ENCODE results near the gene ATXN10.

Gene ATXN10

DNA sequence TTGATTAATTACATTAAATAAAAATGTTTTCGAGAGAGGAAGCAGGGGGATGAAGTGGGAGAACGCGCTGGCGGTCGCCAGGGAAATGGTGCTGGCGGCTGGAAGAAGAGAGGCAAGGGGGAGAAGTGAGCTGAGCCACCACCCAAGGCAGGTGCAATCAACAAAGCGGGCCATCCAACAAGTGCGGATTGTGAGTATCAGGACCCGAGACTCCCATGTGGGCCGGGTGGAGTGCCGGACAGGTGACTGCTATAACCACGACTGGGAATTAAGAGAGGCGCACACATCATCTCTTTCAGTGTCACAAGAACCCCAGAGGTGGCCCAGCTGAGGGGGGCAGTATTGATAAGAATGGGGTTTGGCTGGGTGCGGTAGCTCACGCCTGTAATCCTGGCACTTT lies 41.2 kb upstream of the ATXN10 start:
- Histone ChIP-seq H2BK120ac (ENCODE audit: low read depth, low read length) (no peak overlapping the region), H3K4ac (ENCODE audit: low read depth in 1 of 2, low read length in 2 of 2) (no peak overlapping the region), H3K27ac (ENCODE audit: low read length, poor library complexity, severe bottlenecking) (no peak overlapping the region), H2BK15ac (ENCODE audit: low read depth, poor library complexity, severe bottlenecking) (no peak overlapping the region), H2AFZ (ENCODE audit: low read depth, low read length) (no peak overlapping the region), H3K14ac (ENCODE audit: low read length in 2 of 2) (no peak overlapping the region), H3K4me3 (ENCODE audit: insufficient read depth in 1 of 2, low read depth in 1 of 2, low read length in 2 of 2) (no peak overlapping the region), H3K36me3 (ENCODE audit: control insufficient read depth in 1 of 2, insufficient read depth in 2 of 2, low read depth in 1 of 2, low read length in 2 of 2) (no peaks in the 10 kb centered on the region), H3K4me1 (ENCODE audit: control insufficient read depth, insufficient read depth, low read depth, low read length) (peaks cover 10% of the 10 kb centered on the region), H3K9ac (ENCODE audit: low read length) (no peak overlapping the region), H2AK5ac (ENCODE audit: low read length, severe bottlenecking) (no peak overlapping the region), H4K8ac (ENCODE audit: low read length) (no peak overlapping the region), H4K91ac (ENCODE audit: low read length) (no peak overlapping the region), H3K9me3 (ENCODE audit: control insufficient read depth, low read length) (no peaks in the 10 kb centered on the region), H3K79me1 (replicated peaks; ENCODE audit: low read length, poor library complexity, severe bottlenecking) (no peaks in the 10 kb centered on the region), H3K27me3 (ENCODE audit: control insufficient read depth in 1 of 2, insufficient read depth in 1 of 2, low read length in 2 of 2) (peaks cover 9 to 48% of the 10 kb centered on the region in 2 experiments), H2BK5ac (ENCODE audit: low read depth, low read length, poor library complexity, severe bottlenecking) (no peak overlapping the region), H3K4me2 (ENCODE audit: low read length, poor library complexity, severe bottlenecking) (no peak overlapping the region), H2BK12ac (ENCODE audit: low read length in 2 of 2) (no peak overlapping the region), H3K23ac (ENCODE audit: low read length in 2 of 2) (no peak overlapping the region), H3K18ac (ENCODE audit: low read depth in 1 of 2, low read length in 2 of 2) (no peak overlapping the region)
- 92% methylated on average over 15 of the region's 15 CpGs for WGBS
- no peak for DNase-seq

DNA sequence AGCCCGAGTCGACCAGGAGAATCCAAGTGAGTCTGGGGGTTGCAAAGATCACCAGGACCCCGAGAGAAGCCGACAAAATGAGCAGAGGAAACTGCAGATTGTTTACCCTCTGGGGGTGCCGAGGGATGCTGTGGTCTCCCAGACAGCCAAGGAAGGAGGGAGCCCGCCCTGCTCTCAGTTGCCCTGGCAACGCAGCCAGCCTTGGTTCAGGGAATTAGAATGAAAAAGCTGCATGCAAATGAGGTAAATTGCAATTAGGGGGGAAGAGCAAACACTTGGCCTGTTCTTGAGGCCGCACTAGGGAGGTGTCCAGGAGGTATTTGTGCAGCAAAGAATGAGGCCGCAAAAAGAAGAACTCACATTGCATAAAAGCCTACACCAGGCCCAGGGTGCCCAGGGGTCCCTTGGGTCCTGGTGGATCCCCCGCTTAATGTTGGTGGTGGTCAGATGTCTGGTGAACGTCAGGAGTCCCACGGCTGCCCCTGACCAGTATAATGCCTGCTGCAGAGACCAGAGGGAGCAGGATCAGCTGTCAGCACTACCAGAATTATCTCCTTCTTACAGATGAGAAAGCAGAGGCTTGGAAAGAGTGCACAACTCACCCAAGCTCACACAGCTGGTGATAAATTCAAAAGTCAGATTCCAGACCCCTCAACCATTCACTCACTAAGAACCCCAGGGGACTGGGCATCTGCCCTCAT lies 40.3 kb upstream of the ATXN10 start:
- no peak overlapping the region for H2AK5ac ChIP-seq (ENCODE audit: low read length, severe bottlenecking)
- no peak overlapping the region for H3K23ac ChIP-seq (ENCODE audit: low read length in 2 of 2)
- no peak overlapping the region for H3K18ac ChIP-seq (ENCODE audit: low read depth in 1 of 2, low read length in 2 of 2)
- no peak overlapping the region for H2BK12ac ChIP-seq (ENCODE audit: low read length in 2 of 2)
- H2BK15ac ChIP-seq (ENCODE audit: low read depth, poor library complexity, severe bottlenecking): no peak overlapping the region
- no peak overlapping the region for H4K91ac ChIP-seq (ENCODE audit: low read length)
- no peak overlapping the region for H4K8ac ChIP-seq (ENCODE audit: low read length)
- no peak for DNase-seq
- no peak overlapping the region for H3K9ac ChIP-seq (ENCODE audit: low read length)
- no peak overlapping the region for H3K14ac ChIP-seq (ENCODE audit: low read length in 2 of 2)
- no peaks in the 10 kb centered on the region for H3K9me3 ChIP-seq (ENCODE audit: control insufficient read depth, low read length)
- no peak overlapping the region for H3K4ac ChIP-seq (ENCODE audit: low read depth in 1 of 2, low read length in 2 of 2)
- no peak overlapping the region for H3K27ac ChIP-seq (ENCODE audit: low read length, poor library complexity, severe bottlenecking)
- peaks cover 10% of the 10 kb centered on the region for H3K4me1 ChIP-seq (ENCODE audit: control insufficient read depth, insufficient read depth, low read depth, low read length)
- 45% methylated on average over 12 of the region's 12 CpGs for WGBS
- H2BK120ac ChIP-seq (ENCODE audit: low read depth, low read length): no peak overlapping the region
- no peak overlapping the region for H2AFZ ChIP-seq (ENCODE audit: low read depth, low read length)
- H3K4me3 ChIP-seq (ENCODE audit: insufficient read depth in 1 of 2, low read depth in 1 of 2, low read length in 2 of 2): no peak overlapping the region
- H3K4me2 ChIP-seq (ENCODE audit: low read length, poor library complexity, severe bottlenecking): no peak overlapping the region
- H2BK5ac ChIP-seq (ENCODE audit: low read depth, low read length, poor library complexity, severe bottlenecking): no peak overlapping the region
- no peaks in the 10 kb centered on the region for H3K36me3 ChIP-seq (ENCODE audit: control insufficient read depth in 1 of 2, insufficient read depth in 2 of 2, low read depth in 1 of 2, low read length in 2 of 2)
- no peaks in the 10 kb centered on the region for H3K79me1 ChIP-seq (replicated peaks; ENCODE audit: low read length, poor library complexity, severe bottlenecking)
- peaks cover 9 to 46% of the 10 kb centered on the region in 2 experiments for H3K27me3 ChIP-seq (ENCODE audit: control insufficient read depth in 1 of 2, insufficient read depth in 1 of 2, low read length in 2 of 2)

DNA sequence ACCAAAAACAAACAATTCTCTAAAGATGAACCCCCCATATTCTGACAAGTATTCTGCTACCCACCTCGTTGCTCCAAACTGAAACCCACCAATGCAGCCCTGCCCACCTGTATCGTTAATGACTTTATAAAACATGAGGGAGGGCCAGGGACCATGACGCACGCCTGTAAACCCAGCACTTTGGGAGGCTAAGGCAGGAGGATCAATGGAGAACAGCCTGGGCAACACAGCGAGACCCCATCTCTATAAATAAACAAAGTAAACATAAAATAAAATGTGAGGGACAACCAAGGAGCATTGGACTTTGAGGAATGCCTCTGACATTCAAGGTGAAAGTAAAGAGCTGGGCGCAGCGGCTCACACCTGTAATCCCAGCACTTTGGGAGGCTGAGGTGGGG lies 39.8 kb upstream of the ATXN10 start:
- no peaks in the 10 kb centered on the region for H3K9me3 ChIP-seq (ENCODE audit: control insufficient read depth, low read length)
- no peak overlapping the region for H3K27ac ChIP-seq (ENCODE audit: low read length, poor library complexity, severe bottlenecking)
- no peak overlapping the region for H3K4ac ChIP-seq (ENCODE audit: low read depth in 1 of 2, low read length in 2 of 2)
- 88% methylated on average over 5 of the region's 7 CpGs for WGBS
- H3K36me3 ChIP-seq (ENCODE audit: control insufficient read depth in 1 of 2, insufficient read depth in 2 of 2, low read depth in 1 of 2, low read length in 2 of 2): no peaks in the 10 kb centered on the region
- H3K27me3 ChIP-seq (ENCODE audit: control insufficient read depth in 1 of 2, insufficient read depth in 1 of 2, low read length in 2 of 2): peaks cover 9 to 46% of the 10 kb centered on the region in 2 experiments
- H2BK120ac ChIP-seq (ENCODE audit: low read depth, low read length): no peak overlapping the region
- H3K14ac ChIP-seq (ENCODE audit: low read length in 2 of 2): no peak overlapping the region
- H3K18ac ChIP-seq (ENCODE audit: low read depth in 1 of 2, low read length in 2 of 2): no peak overlapping the region
- H2BK5ac ChIP-seq (ENCODE audit: low read depth, low read length, poor library complexity, severe bottlenecking): no peak overlapping the region
- H2BK15ac ChIP-seq (ENCODE audit: low read depth, poor library complexity, severe bottlenecking): no peak overlapping the region
- H2AK5ac ChIP-seq (ENCODE audit: low read length, severe bottlenecking): no peak overlapping the region
- no peak overlapping the region for H3K4me2 ChIP-seq (ENCODE audit: low read length, poor library complexity, severe bottlenecking)
- H2BK12ac ChIP-seq (ENCODE audit: low read length in 2 of 2): no peak overlapping the region
- DNase-seq: no peak
- H2AFZ ChIP-seq (ENCODE audit: low read depth, low read length): no peak overlapping the region
- no peaks in the 10 kb centered on the region for H3K79me1 ChIP-seq (replicated peaks; ENCODE audit: low read length, poor library complexity, severe bottlenecking)
- H3K23ac ChIP-seq (ENCODE audit: low read length in 2 of 2): no peak overlapping the region
- no peak overlapping the region for H4K8ac ChIP-seq (ENCODE audit: low read length)
- H3K9ac ChIP-seq (ENCODE audit: low read length): no peak overlapping the region
- no peak overlapping the region for H3K4me3 ChIP-seq (ENCODE audit: insufficient read depth in 1 of 2, low read depth in 1 of 2, low read length in 2 of 2)
- no peak overlapping the region for H4K91ac ChIP-seq (ENCODE audit: low read length)
- H3K4me1 ChIP-seq (ENCODE audit: control insufficient read depth, insufficient read depth, low read depth, low read length): peaks cover 10% of the 10 kb centered on the region

- no peak overlapping the region for H3K18ac ChIP-seq (ENCODE audit: low read depth in 1 of 2, low read length in 2 of 2)
- H4K91ac ChIP-seq (ENCODE audit: low read length): no peak overlapping the region
- H2AK5ac ChIP-seq (ENCODE audit: low read length, severe bottlenecking): no peak overlapping the region
- no peaks in the 10 kb centered on the region for H3K9me3 ChIP-seq (ENCODE audit: control insufficient read depth, low read length)
- H3K4me3 ChIP-seq (ENCODE audit: insufficient read depth in 1 of 2, low read depth in 1 of 2, low read length in 2 of 2): no peak overlapping the region
- no peak overlapping the region for H3K27ac ChIP-seq (ENCODE audit: low read length, poor library complexity, severe bottlenecking)
- no peaks in the 10 kb centered on the region for H3K79me1 ChIP-seq (replicated peaks; ENCODE audit: low read length, poor library complexity, severe bottlenecking)
- WGBS: 68% methylated on average over 15 of the region's 15 CpGs
- no peak overlapping the region for H4K8ac ChIP-seq (ENCODE audit: low read length)
- no peak overlapping the region for H2AFZ ChIP-seq (ENCODE audit: low read depth, low read length)
- H3K4me2 ChIP-seq (ENCODE audit: low read length, poor library complexity, severe bottlenecking): no peak overlapping the region
- no peak overlapping the region for H2BK120ac ChIP-seq (ENCODE audit: low read depth, low read length)
- no peak overlapping the region for H3K23ac ChIP-seq (ENCODE audit: low read length in 2 of 2)
- H3K27me3 ChIP-seq (ENCODE audit: control insufficient read depth in 1 of 2, insufficient read depth in 1 of 2, low read length in 2 of 2): peaks cover 9 to 46% of the 10 kb centered on the region in 2 experiments
- H3K4me1 ChIP-seq (ENCODE audit: control insufficient read depth, insufficient read depth, low read depth, low read length): peaks cover 6% of the 10 kb centered on the region
- H3K36me3 ChIP-seq (ENCODE audit: control insufficient read depth in 1 of 2, insufficient read depth in 2 of 2, low read depth in 1 of 2, low read length in 2 of 2): no peaks in the 10 kb centered on the region
- no peak for DNase-seq
- H2BK15ac ChIP-seq (ENCODE audit: low read depth, poor library complexity, severe bottlenecking): no peak overlapping the region
- no peak overlapping the region for H3K14ac ChIP-seq (ENCODE audit: low read length in 2 of 2)
- no peak overlapping the region for H3K4ac ChIP-seq (ENCODE audit: low read depth in 1 of 2, low read length in 2 of 2)
- peak overlapping the region in 1 of 2 experiments; percentile 54 for H2BK12ac ChIP-seq (ENCODE audit: low read length in 2 of 2)
- H2BK5ac ChIP-seq (ENCODE audit: low read depth, low read length, poor library complexity, severe bottlenecking): no peak overlapping the region
- no peak overlapping the region for H3K9ac ChIP-seq (ENCODE audit: low read length)
Observed at GRCh38 chr22:45632791-45633515, 38.7 kb upstream of the ATXN10 start.
